Retina (tissue), 1 donor: ENCODE results near the gene ACSF2.

ENCODE experiments used
- DNase-seq: peaks from one replicate; pipeline ENCODE4 v3.0.0-alpha.2; 2016

Gene ACSF2

GRCh38 chr17:50479522-50480141 lies 53.6 kb downstream of the ACSF2 start:
- peak; percentile 71 for DNase-seq

- DNase-seq, result no peak
Observed at GRCh38 chr17:50480142-50480764, 54.2 kb downstream of the ACSF2 start.

GRCh38 chr17:50480854-50481490 lies 55.0 kb downstream of the ACSF2 start:
- no peak for DNase-seq

DNA sequence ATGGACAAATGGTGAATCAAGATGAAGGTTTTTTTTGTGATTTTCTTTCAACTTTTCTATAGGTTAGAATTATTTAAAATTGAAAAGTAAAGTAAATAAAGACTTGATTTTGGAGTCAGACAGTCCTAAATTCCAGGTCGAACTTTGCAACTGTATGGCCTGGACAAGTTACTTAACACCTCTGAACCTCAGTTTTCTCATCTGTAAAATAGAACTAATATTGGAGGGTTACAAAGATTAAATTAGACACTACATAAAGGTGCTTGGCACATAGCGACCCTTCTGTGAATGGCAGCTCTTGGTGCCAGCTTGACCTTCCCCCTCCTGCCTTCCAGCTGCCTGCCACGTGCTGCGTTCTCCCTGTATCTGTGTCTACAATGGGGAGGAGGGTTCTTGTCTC lies 55.6 kb downstream of the ACSF2 start:
- no peak for DNase-seq

DNA sequence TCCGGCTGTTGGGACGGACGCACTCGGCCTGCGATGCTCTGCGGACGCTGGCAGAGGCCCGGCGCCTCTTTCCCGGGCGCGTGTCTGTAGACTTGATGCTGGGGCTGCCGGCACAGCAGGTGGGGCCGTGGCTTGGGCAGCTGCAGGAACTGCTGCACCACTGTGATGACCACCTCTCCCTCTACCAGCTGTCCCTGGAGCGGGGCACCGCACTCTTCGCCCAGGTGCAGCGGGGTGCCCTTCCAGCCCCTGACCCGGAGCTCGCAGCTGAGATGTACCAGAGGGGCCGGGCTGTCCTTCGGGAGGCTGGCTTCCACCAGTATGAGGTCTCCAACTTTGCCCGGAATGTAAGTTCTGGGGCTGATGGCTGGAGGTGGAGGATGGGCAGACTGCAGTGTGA lies 56.1 kb downstream of the ACSF2 start:
- DNase-seq, result no peak

- peak; percentile 66 for DNase-seq
Observed at GRCh38 chr17:50482516-50482915, 56.5 kb downstream of the ACSF2 start.

DNA sequence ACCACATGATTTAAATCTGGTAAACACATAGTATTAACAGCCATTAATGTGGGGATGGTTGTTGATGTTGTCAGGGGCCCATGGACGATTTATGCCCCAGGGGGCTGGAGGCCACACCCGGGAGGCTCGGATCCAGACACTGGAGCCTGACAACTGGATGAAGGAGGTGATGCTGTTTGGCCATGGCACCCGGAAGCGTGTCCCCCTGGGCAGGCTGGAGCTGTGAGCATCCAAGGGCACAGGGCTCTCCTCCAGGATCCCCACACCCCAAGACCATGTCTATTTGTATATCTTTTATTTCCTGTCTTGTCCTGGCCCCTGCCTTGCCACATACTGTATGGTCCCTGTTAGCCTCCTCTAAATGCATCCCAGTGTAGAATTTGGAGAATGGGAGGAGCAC lies 57.2 kb downstream of the ACSF2 start:
- no peak for DNase-seq

DNA sequence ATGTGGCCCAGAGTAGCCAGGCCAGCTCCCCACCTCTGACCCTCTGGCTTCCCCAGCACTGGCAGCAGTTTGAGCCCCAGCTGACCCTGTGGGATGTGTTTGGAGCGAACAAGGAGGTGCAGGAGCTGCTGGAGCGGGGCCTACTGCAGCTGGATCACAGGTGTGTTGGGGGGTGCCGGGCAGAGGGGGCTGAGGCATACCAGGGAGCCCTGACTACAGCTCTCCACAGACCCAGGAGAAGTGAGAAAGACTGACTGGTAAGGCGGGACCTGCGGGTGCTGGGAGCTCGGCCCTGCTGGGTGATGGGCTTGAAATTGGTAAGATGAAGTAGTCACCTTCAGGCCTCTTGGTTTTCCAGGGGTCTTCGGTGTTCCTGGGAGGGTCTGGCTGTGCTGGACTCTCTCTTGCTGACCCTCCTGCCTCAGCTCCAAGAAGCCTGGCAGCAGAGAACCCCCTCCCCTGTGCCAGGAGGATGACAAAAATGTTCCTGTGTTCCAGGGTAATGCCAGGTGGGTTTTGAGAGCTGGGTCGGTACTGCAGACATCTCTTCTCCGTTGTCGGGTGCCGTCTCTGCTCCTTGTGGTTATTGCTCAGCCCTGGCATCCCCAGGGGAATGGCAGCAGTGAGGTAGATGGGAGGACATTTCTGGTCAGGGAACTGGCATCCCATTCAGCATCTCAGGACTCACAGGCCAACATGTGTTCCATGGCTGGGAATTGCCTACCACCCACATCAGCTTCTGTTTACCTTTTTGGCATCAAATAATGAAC lies 58.6 kb downstream of the ACSF2 start:
- DNase-seq, result no peak

DNA sequence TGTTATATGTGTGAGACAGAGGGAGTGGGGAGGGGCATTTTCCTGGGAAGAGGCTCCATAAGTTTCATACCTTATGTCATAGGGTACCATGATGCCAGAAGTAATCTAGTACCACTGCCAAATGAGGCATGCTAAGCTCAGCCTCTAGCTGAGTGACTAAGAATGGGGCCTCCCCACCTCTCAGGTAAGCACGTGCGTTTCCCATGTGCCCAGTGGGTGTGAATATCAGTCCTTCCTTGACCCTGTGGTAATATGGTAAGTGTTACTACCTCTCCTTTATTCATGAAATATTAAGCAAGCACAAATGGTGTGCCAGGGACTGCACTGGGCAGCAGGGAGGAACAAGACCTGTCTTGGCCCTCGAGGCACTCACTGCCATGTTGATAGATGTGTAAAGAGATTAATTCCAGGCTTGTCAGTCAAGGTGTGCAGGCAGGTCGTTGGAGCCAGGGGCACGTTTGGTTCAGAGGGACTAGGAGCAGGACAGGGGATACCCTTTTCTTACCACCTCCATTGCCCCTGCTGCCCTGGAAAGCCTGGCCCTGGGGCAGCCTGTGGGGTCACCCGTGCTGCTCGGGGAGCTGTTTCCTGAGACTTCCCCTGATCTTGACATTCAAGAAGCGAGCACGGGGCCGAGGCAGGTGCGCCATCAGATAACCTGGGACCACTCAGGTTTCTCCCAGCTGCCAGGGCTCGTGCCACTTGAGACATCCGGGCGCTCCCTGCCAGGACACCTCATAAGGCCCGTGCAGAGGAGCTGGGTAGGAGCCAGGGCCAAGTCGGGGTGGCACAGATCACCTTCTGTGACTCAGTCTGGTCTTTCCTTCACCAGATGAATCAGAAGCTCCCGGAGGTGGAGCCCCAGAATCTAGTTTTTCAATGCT lies 61.4 kb downstream of the ACSF2 start:
- DNase-seq, result no peak

DNA sequence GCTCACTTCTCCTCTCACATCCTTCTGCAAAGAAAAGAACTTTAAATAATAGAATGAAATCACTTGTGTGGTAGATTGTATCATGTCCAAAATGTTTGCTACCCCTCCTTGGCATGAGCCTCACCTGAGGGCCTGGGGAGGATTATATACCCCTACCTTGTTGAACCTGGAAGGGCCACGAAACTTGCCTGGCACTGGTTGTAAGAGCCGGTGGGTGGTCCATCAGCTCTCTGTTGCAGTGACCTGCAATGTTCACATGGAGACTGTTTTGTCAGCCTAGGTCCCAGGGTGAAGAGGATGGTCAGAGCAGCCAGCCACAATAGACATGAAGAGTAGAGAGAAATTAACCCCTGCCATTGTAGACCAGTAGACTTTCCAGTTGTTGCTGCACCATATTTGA lies 62.9 kb downstream of the ACSF2 start:
- no peak for DNase-seq

DNA sequence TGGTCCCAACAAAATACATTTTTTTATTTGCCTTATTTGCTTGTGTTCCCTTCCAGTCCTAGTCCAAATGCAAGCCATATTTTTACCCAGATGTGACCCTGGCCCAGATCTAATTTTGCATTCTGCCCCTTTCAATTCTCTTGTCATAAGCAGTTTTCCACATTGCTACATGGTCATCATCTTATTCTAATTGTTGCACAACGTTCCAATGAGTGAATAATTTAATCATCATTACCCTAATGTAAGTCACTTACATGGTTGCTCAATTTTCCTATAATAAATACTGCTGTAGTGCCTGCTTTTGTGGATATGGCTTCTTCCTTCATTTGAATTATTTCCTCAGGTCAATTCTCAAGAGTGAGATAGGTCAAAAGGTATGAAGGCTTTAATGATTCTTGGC lies 65.5 kb downstream of the ACSF2 start:
- DNase-seq, result no peak

GRCh38 chr17:50492214-50492613 lies 66.2 kb downstream of the ACSF2 start:
- DNase-seq, result no peak

GRCh38 chr17:50493744-50494143 lies 67.7 kb downstream of the ACSF2 start:
- DNase-seq, result no peak

GRCh38 chr17:50495217-50495823 lies 69.3 kb downstream of the ACSF2 start:
- no peak for DNase-seq

DNA sequence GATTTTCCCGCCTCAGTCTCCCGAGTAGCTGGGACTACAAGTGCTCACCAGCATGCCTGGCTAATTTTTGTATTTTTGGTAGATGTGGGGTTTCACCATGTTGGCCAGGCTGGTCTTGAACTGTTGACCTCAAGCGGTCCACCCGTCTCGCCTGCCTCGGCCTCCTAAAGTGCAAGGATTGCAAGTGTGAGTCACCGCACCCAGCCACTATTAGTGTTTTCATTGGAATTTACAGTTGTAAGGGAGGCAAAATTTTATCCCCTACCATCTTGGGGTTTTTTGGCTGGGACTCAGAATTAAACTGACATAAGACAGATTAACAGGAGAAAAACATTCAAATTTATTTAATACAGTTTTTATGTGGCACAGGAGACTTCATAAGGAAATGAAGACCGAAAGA lies 69.9 kb downstream of the ACSF2 start:
- DNase-seq, result no peak

DNA sequence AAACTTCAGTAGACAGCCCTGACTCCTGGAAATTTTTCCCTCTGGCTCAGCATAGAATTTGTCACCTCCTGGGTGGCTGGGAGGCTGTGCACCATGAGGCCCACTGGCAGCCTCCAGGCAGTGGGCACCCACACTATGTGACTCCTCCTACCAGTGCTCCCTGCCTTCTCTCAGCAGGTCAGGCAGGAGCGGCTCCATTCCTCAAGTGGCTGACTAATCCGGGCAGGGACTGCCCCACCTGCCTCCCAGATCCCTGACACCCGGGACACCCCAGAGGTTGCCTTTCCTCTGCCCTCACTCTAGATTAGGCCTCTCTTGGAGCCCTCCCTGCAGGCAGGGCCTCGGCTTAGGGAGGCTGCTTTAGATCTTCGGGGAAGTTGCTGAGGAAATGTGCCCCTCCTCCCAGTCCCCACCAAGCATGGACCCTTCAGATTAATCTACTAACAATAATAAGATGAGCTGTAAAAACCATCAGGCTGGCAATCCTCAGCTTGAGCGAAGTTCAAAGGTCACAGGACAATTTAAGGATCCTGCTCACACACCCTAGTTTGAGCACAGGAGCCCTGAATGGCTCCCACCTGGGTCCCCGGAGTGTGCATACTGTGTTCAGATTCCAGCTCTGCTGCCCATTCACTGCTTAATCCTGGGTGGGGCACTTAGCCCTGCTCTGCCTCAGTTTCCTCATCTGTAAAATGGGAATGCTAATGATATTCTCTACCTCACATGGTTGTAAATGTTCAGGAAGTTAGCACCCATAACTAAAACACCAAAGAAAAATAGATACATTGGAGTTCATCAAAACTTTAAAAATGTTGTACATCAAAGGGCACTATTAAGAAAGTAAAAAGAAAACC lies 72.2 kb downstream of the ACSF2 start:
- no peak for DNase-seq

DNA sequence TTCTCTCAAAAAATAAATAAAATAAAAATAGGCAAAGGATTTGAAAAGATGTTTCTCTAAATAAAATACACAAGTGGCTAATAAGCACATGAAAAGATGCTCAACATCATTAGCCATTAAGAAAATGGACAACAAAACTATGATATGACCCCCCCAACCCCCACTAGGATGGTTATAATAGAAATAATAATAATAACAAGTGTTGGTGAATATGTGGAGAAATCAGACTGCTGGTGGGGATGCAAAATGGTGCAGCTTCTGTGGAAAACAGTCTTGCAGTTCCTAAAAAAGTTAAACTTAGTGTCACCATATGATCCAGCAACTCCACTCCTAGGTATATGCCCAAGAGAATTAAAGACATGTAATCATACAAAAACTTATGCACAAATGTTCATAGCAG lies 73.3 kb downstream of the ACSF2 start:
- DNase-seq, result no peak

GRCh38 chr17:50499721-50500120 lies 73.7 kb downstream of the ACSF2 start:
- no peak for DNase-seq

- no peak for DNase-seq
Observed at GRCh38 chr17:50501054-50501453, 75.0 kb downstream of the ACSF2 start.

DNA sequence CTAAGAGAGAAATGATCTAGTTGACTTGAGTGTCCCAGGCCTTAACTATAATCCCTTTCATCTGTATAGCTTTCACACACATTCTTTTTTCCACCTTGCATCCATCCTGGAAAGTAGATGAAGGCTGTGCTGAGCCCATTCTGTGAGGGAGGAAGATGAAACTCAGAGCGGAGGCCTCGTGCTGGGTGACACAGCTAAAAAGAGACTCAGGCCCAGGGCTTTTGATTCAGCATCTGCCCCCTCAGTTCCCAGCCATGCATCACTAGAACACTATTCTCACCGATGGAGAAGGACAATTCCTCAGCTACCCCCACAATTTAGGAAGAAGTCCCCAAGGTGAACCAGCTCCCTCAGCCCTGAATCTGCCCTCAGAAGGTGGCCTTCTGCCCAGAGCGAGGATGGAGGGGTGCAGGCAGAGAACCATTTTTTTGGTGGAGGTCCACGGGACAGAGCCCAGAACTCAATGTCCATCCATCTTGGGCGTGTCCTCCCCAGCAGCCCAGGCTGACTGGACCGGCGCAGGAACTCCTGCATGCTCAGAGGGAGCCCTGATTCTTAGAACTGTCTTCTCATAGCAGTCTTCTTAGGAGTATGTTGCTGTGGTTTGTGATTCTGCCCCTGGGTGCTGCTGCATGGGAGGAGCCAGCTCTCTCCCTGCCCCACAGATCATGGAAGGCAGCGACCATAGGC lies 76.4 kb downstream of the ACSF2 start:
- DNase-seq, result no peak
